Heart right ventricle (tissue), 16 donors: ENCODE results near the gene CREB5. TPM values are rescaled to one million over a fixed set of nuclear protein-coding genes. Genes with fewer than 3 reads are reported as not detected.

ENCODE experiments used
- ATAC-seq, 8 donors: fragments of 200-7000 bp; cut with Tn5 transposase; one replicate each; pipeline ENCODE4 v1.9.1; 2020; ENCODE audit warnings: mild to moderate bottlenecking in 8 of 8, moderate library complexity in 8 of 8, moderate number of reproducible peaks in 1 of 8
- DNase-seq, 2 donors: peaks; one replicate each; pipeline ENCODE4 v3.0.0-alpha.2; 2020
- H3K27ac ChIP-seq, 10 donors: fragments of 200-600 bp; sonication (generic) in 2 of 10; one replicate each; pipeline versions ENCODE4 v1.5.0 to v1.8.0; 2020 to 2022; ENCODE audit warnings: mild to moderate bottlenecking in 3 of 10
- H3K27me3 ChIP-seq, 7 donors: fragments of 200-600 bp; one replicate each; pipeline ENCODE4 v1.8.0; 2021 to 2022; ENCODE audit warnings: mild to moderate bottlenecking in 2 of 7
- H3K36me3 ChIP-seq, 9 donors: fragments of 200-600 bp; sonication (generic) in 1 of 9; one replicate each; pipeline versions ENCODE4 v1.5.0 to v1.8.0; 2020 to 2022; ENCODE audit warnings: mild to moderate bottlenecking in 2 of 9
- H3K4me1 ChIP-seq, 9 donors: fragments of 200-600 bp; sonication (generic) in 1 of 9; one replicate each; pipeline versions ENCODE4 v1.5.0 to v1.8.0; 2020 to 2022; ENCODE audit warnings: mild to moderate bottlenecking in 4 of 9
- H3K4me3 ChIP-seq, 10 donors: fragments of 200-600 bp; sonication (generic) in 2 of 10; one replicate each; pipeline versions ENCODE4 v1.5.0 to v1.8.0; 2020 to 2022; ENCODE audit warnings: mild to moderate bottlenecking in 7 of 10, moderate library complexity in 2 of 10
- H3K9me3 ChIP-seq, 11 donors: fragments of 200-600 bp in 10 of 11; sonication (generic) in 2 of 11; one replicate each; pipeline versions ENCODE4 v1.5.0 to v1.8.0; 2013 to 2022; ENCODE audit warnings: mild to moderate bottlenecking in 2 of 11, control low read depth in 1 of 11, moderate library complexity in 1 of 11
- WGBS, 2 donors: extraction: QIAGEN DNeasy Blood & Tissue Kit; methylation state at CpG; one replicate each; pipeline ENCODE4 v1.1.7; 2013; ENCODE audit warnings: inconsistent platforms in 1 of 2; 5-methylcytosine and 5-hydroxymethylcytosine counted together
- intact Hi-C, 10 donors: fragments of 100-400 bp; cut with DNase I; formaldehyde crosslinking; loops; one replicate each; pipeline versions ENCODE4 v1.11.1 to v1.14.2; 2022
- polyA plus RNA-seq, 2 donors: library from polyadenylated mRNA; stranded (reverse); fragments of 200-250 nt; gene quantifications; one replicate each; pipeline ENCODE4 v1.2.3, GENCODE V29; 2013
- total RNA-seq, 10 donors: library from RNA; stranded (reverse); fragmentation: NEBNext Ultra II Directional in 3 of 10; extraction: Animal tissue kit (Norgen Biotek cat#: 25700) in 3 of 10; gene quantifications; one replicate each; pipeline versions ENCODE4 v1.2.1 to v1.2.4, GENCODE V29; 2021 to 2023
- TF ChIP-seq, protein P1 (sequence below), 9 donors: fragments of 200-600 bp; sonication (generic) in 2 of 9; IDR thresholded peaks; one replicate each; pipeline versions ENCODE4 v1.5.0 to v1.8.0; 2021 to 2022; ENCODE audit warnings: antibody characterized with exemption in 9 of 9, mild to moderate bottlenecking in 5 of 9, moderate library complexity in 1 of 9
- donor health status: Arrhythmogenic right ventricular cardiomyopathy.
- donor health status: ischemic (EF 13 %, LVEDD 7.1; RV severe dilation, severe dysfunction).
- donor health status: healthy with polysubstance abuse.
- donor health status: DM: no; HTN: yes; CAD: no.
- donor health status: DM: no; HTN: no; CAD: no.
- donor health status: ischemic (EF 25% LVEDD 6.9; RV normal size, moderate dysfunction).
- donor health status: ischemic (EF 25% LVEDD 5.7; RV mildly dilated, moderate dysfunction).
- donor health status: healthy.
- donor health status: DM: yes; HTN: yes; CAD: no.
- donor health status: Ischemic cardiomyopathy.
- donor health status: ischemic (EF 35%, LVEDD 5.7; RV mildly dilated, moderate dysfunction).
- donor health status: nonischemic (EF 11% LVEDD 7.7; RV severe dilation, severe dysfunction).
- donor health status: DM: yes; HTN: yes; CAD: no.
- donor health status: PGD.
- donor health status: ischemic (EF 29% LVEDD 5.4; RV normal size, mild dysfunction).
- donor health status: nonischemic (EF 23%, LVEDD 6.1; RV moderate dilation, normal function).

The CREB5 gene
- total and polyA plus RNA-seq, 12 donors: 4.7 to 170 (median 19.0) TPM

DNA sequence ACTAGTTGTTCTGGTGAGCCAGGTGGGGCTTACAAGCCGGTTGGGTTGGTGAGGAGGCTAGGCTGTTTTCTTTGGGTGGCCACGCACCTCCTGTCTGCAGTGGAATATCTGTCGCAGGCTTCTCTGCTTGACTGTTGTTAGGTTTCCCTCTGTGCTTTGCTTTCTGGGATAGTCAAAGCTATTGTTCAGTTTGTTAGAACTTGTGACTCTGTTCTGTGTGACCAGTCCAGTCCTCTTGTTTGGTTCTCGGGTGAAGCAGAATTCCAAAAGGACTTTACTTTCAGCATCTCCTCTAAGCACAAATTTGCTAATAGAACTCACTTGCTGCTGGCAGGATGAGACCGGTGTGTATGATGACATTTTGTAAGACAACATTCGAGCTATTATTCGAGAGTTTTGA, 105.3 kb downstream of the CREB5 start:
- no peak overlapping the region for H3K27ac ChIP-seq
- 94% methylated on average over 7 of the region's 7 CpGs for WGBS, 2 donors
- ATAC-seq (no peak), DNase-seq (no peak)
- H3K36me3 ChIP-seq: no peaks in the 10 kb centered on the region
- intact Hi-C loops: no loop called here
- H3K27me3 ChIP-seq: no peaks in the 10 kb centered on the region
- H3K4me1 ChIP-seq: peaks cover 0 to 20% (median 9%) of the 10 kb centered on the region in 9 donors
- no peaks in the 10 kb centered on the region for H3K9me3 ChIP-seq
- TF ChIP-seq, protein P1, sequence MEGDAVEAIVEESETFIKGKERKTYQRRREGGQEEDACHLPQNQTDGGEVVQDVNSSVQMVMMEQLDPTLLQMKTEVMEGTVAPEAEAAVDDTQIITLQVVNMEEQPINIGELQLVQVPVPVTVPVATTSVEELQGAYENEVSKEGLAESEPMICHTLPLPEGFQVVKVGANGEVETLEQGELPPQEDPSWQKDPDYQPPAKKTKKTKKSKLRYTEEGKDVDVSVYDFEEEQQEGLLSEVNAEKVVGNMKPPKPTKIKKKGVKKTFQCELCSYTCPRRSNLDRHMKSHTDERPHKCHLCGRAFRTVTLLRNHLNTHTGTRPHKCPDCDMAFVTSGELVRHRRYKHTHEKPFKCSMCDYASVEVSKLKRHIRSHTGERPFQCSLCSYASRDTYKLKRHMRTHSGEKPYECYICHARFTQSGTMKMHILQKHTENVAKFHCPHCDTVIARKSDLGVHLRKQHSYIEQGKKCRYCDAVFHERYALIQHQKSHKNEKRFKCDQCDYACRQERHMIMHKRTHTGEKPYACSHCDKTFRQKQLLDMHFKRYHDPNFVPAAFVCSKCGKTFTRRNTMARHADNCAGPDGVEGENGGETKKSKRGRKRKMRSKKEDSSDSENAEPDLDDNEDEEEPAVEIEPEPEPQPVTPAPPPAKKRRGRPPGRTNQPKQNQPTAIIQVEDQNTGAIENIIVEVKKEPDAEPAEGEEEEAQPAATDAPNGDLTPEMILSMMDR (IDR thresholded peaks at IDR 0.05): no peak
- no peak overlapping the region for H3K4me3 ChIP-seq

DNA sequence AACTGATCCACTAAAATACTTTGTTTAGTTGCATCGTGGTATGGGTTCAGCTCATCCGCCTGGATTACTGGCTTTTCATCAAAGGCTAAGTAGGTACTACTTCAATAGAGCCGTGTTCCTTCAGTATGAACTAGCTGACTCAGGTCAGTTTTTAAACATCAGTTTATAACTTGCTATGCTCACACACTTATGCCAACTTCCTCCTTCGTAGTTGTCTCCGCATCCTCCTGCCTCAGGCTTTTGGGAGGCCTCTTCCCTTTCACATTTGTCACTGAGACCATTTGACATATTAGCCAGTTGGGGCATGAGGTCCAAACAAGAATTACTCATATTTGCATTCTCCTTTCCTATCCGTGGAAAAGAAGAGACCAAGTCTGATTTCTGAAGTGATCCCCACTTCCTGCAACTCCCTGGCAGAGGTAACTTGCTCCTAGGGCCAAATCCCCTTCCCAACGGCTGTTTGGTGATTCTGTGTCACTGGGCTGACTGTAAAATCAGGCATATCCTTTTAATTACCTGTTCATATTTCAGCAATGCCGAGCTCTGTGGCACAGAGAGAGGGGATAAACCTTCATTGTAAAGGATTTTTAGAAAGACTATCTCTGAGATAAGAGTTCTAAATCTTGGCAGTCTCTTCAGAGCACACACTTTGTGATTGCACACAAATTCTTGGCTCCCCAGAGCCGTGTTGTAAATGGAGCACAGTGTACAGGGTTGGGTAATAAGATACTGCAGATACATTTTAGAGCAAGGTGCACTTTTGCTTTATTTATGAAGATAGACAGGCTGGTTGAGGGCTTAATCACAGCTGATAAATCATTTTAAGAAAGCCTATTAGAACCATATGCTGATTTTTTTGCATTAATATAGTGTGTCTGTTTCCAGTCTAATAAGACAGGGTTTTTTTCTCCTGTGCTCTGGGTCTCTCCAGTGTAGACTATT, 108.0 kb downstream of the CREB5 start:
- Histone ChIP-seq H3K27me3 (no peaks in the 10 kb centered on the region), H3K36me3 (no peaks in the 10 kb centered on the region), H3K4me1 (peaks cover 0 to 20% (median 9%) of the 10 kb centered on the region in 9 donors), H3K27ac (no peak overlapping the region), H3K9me3 (no peaks in the 10 kb centered on the region), H3K4me3 (no peak overlapping the region)
- ATAC-seq (peak in 4 of 8 donors; percentile 32 to 66 (median 58)), DNase-seq (no peak)
- TF ChIP-seq, protein P1 (IDR thresholded peaks at IDR 0.05): no peak
- intact Hi-C loops: no loop called here
- 58 to 61% methylated on average over 9 of the region's 9 CpGs for WGBS, 2 donors

DNA sequence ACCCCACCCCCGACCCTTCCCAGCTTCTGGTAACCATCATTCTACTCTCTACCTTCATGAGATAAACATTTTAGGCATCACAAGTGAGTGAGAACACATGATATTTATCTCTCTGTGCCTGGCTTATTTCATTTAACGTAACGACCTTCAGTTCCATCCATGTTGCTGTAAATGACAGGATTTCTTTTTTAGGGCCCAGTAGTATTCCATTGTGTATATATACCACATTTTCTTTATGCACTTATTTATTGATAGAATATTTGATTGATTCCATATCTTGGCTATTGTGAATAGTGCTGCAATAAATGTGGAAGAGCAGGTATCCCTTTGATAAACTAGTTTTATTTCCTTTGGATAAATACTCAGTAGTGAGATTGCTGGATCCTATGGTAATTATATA, 112.7 kb downstream of the CREB5 start:
- H3K27me3 ChIP-seq: no peaks in the 10 kb centered on the region
- no peaks in the 10 kb centered on the region for H3K9me3 ChIP-seq
- DNase-seq (no peak), ATAC-seq (no peak)
- WGBS, 2 donors: 49 to 50% methylated on average over 3 of the region's 3 CpGs
- peaks cover 0 to 39% (median 20%) of the 10 kb centered on the region in 9 donors for H3K4me1 ChIP-seq
- no peaks in the 10 kb centered on the region for H3K36me3 ChIP-seq
- no peak overlapping the region for H3K27ac ChIP-seq
- intact Hi-C loops: no loop called here
- TF ChIP-seq, protein P1 (IDR thresholded peaks at IDR 0.05): no peak
- H3K4me3 ChIP-seq: no peak overlapping the region

DNA sequence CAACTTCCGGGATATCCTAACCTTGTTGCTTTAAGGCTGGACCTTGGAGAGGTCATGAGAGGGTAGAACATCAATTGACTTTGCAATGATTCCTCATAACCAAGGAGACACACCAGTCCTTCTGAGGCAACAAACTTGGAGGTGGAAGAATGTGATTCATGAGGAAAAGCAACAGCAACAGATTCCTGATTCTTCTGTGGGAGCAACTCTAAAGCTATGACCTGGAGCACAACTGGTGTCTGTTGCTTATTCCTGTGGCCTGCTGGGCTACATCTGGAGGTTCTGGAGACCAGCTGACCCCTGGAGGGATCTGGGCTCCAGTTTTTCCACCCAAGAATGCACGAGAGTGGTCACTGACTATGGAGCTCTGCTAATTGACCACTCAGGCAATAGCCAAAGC, 116.6 kb downstream of the CREB5 start:
- intact Hi-C loops: no loop called here
- Histone ChIP-seq H3K4me1 (peaks cover 0 to 44% (median 30%) of the 10 kb centered on the region in 9 donors), H3K27me3 (no peaks in the 10 kb centered on the region), H3K9me3 (peaks cover 0 to 7% (median 0%) of the 10 kb centered on the region in 11 donors), H3K36me3 (no peaks in the 10 kb centered on the region), H3K27ac (peak overlapping the region in 4 of 10 donors; percentile 14 to 65 (median 42)), H3K4me3 (no peak overlapping the region)
- TF ChIP-seq, protein P1 (IDR thresholded peaks at IDR 0.05): no peak
- ATAC-seq (peak; percentile 20 to 64 (median 44)), DNase-seq (peak in 1 of 2 donors; percentile 15)
- WGBS, 2 donors: 75 to 88% methylated on average over 2 of the region's 2 CpGs
